Measurements from ENCODE around the gene GSTO2.

DNA sequence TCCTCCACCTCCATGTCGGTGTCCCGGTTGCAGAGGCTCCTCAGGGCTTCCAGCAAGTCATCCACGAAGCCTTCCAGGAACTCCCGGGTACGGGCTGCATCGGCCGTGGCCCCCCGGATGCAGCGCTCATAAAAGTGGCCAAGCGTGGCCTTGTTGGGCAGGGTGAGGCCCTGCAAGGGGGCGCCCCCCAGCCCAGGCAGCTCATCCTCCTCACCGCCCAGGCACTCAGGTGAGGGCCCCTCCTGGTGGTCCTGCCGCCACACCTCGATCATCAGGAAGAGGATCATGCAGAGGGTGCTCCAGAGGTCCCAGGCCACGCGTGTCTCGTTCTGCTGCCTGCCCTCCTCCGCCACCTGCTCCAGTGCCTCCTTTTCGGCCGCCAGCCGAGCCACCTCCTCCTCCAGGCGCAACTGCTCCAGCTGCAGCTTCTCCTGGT is 46.5 kb downstream of the GSTO2 start:
- TF ChIP-seq, protein P1, sequence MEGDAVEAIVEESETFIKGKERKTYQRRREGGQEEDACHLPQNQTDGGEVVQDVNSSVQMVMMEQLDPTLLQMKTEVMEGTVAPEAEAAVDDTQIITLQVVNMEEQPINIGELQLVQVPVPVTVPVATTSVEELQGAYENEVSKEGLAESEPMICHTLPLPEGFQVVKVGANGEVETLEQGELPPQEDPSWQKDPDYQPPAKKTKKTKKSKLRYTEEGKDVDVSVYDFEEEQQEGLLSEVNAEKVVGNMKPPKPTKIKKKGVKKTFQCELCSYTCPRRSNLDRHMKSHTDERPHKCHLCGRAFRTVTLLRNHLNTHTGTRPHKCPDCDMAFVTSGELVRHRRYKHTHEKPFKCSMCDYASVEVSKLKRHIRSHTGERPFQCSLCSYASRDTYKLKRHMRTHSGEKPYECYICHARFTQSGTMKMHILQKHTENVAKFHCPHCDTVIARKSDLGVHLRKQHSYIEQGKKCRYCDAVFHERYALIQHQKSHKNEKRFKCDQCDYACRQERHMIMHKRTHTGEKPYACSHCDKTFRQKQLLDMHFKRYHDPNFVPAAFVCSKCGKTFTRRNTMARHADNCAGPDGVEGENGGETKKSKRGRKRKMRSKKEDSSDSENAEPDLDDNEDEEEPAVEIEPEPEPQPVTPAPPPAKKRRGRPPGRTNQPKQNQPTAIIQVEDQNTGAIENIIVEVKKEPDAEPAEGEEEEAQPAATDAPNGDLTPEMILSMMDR (conservative IDR thresholded peaks at IDR 0.05; ENCODE audit: low read depth in 2 of 2) = no peak
- TF ChIP-seq, protein P2, sequence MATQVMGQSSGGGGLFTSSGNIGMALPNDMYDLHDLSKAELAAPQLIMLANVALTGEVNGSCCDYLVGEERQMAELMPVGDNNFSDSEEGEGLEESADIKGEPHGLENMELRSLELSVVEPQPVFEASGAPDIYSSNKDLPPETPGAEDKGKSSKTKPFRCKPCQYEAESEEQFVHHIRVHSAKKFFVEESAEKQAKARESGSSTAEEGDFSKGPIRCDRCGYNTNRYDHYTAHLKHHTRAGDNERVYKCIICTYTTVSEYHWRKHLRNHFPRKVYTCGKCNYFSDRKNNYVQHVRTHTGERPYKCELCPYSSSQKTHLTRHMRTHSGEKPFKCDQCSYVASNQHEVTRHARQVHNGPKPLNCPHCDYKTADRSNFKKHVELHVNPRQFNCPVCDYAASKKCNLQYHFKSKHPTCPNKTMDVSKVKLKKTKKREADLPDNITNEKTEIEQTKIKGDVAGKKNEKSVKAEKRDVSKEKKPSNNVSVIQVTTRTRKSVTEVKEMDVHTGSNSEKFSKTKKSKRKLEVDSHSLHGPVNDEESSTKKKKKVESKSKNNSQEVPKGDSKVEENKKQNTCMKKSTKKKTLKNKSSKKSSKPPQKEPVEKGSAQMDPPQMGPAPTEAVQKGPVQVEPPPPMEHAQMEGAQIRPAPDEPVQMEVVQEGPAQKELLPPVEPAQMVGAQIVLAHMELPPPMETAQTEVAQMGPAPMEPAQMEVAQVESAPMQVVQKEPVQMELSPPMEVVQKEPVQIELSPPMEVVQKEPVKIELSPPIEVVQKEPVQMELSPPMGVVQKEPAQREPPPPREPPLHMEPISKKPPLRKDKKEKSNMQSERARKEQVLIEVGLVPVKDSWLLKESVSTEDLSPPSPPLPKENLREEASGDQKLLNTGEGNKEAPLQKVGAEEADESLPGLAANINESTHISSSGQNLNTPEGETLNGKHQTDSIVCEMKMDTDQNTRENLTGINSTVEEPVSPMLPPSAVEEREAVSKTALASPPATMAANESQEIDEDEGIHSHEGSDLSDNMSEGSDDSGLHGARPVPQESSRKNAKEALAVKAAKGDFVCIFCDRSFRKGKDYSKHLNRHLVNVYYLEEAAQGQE (IDR thresholded peaks at IDR 0.05; ENCODE audit: unreplicated experiment) = no peak
- no peak for TF ChIP-seq POLR2AphosphoS5 (IDR thresholded peaks at IDR 0.05; ENCODE audit: low read depth)
- no peak for TF ChIP-seq EZH2 (IDR thresholded peaks at IDR 0.05; ENCODE audit: low read depth, unreplicated experiment)
- no peak for TF ChIP-seq EZH2phosphoT487 (IDR thresholded peaks at IDR 0.05; ENCODE audit: unreplicated experiment)
- TF ChIP-seq JUNB (IDR thresholded peaks at IDR 0.05; ENCODE audit: unreplicated experiment) = no peak
